22Rv1 (cell line): ENCODE measurements around the gene DEPDC5.

Experiments
- H3K27ac ChIP-seq: fragments of 450-650 bp; 2 replicates; pipeline ENCODE4 v1.5.1; 2017
- ZFX ChIP-seq: fragments of 450-650 bp; IDR thresholded peaks from 2 replicates; pipeline ENCODE4 v1.6.1; 2017; ENCODE audit warnings: antibody characterized with exemption, borderline replicate concordance
- TF ChIP-seq, protein P1 (sequence below): fragments of 450-650 bp; IDR thresholded peaks from 2 replicates; pipeline ENCODE4 v1.5.1; 2017; ENCODE audit warnings: mild to moderate bottlenecking

The DEPDC5 gene

DNA sequence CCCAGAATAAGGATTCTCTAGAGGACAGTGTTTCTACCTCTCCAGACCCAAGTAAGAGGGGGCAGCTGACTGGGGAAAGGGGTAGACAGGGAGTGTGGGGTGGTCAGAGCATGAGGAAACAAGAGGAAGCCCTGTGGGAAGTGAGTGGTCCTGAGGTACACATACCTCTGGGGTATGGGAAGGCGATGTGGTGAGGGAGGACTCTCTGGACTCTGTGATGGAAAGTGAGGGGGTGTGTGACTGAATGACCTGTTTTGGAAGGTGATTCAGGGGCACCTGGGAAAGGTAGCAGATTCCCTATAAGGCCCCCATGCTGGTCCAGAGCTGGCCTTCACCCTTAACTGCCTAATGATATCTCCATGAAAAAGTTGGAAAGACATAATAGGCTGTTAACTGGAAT lies 80.1 kb downstream of the DEPDC5 start:
- H3K27ac ChIP-seq, result no peak overlapping the region
- TF ChIP-seq, protein P1, sequence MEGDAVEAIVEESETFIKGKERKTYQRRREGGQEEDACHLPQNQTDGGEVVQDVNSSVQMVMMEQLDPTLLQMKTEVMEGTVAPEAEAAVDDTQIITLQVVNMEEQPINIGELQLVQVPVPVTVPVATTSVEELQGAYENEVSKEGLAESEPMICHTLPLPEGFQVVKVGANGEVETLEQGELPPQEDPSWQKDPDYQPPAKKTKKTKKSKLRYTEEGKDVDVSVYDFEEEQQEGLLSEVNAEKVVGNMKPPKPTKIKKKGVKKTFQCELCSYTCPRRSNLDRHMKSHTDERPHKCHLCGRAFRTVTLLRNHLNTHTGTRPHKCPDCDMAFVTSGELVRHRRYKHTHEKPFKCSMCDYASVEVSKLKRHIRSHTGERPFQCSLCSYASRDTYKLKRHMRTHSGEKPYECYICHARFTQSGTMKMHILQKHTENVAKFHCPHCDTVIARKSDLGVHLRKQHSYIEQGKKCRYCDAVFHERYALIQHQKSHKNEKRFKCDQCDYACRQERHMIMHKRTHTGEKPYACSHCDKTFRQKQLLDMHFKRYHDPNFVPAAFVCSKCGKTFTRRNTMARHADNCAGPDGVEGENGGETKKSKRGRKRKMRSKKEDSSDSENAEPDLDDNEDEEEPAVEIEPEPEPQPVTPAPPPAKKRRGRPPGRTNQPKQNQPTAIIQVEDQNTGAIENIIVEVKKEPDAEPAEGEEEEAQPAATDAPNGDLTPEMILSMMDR, result no peak
- no peak for TF ChIP-seq ZFX

DNA sequence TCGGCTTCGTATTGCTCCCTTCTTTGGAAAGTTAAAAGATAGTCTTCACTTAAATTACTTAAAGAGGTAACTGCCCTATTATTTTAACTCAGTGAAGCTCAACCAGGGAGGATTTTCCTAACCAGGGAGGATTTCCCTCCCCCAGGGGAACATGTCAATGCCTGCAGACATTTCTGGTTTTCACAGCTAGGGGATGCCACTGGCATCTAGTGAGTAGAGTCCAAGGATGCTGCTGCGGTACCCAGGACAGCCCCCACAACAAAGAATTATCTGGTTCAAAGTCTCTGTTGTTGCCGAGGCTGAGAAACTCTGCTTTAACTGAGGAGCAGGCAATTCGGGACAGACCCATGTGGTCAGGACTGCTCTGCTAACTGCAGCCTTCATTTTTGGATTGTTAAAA lies 82.2 kb downstream of the DEPDC5 start:
- no peak for TF ChIP-seq ZFX
- TF ChIP-seq, protein P1, result no peak

DNA sequence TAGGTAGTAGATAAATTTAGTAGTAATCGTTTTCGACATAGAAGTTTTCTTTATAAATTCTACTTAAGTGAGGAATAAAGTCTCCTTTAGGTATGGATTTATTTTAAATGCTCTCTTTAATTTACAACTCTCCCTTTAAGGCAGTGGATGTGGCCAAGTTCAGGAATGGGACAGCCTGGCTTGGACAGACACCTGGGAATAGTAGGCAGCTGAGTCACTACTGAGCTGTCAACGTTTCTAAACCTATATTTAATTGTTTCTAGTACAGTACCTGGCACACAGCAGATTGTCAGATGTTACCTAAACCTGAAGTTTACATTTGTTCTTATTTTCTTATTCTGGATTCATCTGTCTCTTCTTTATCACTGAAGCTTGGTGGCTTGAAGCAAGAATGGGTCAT lies 85.1 kb downstream of the DEPDC5 start:
- TF ChIP-seq, protein P1, result no peak
- no peak for TF ChIP-seq ZFX

More for the DNA sequence above, 82.2 kb downstream of the DEPDC5 start:
- H3K27ac ChIP-seq, result no peak overlapping the region

DNA sequence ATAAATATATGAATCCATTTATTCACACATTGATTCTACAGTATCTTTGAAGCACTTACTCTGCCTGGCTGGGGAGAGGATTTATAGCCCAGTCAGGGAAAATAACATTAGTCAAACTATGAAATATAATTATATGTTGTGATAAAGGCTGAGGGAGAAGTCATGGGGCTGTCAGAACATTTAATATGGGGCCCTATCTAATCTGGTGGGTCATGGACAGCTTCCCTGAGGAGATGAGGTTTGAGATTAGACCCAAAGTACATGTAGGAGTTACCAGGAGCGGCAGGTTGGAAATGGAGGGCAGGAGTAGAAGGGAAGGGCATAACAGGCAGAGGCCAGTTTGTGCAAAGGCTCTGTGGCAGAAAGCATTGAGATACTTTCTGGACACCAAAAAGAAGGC lies 86.2 kb downstream of the DEPDC5 start:
- TF ChIP-seq ZFX, result no peak
- TF ChIP-seq, protein P1, result no peak
- no peak overlapping the region for H3K27ac ChIP-seq

More for the DNA sequence above, 85.1 kb downstream of the DEPDC5 start:
- no peak overlapping the region for H3K27ac ChIP-seq

DNA sequence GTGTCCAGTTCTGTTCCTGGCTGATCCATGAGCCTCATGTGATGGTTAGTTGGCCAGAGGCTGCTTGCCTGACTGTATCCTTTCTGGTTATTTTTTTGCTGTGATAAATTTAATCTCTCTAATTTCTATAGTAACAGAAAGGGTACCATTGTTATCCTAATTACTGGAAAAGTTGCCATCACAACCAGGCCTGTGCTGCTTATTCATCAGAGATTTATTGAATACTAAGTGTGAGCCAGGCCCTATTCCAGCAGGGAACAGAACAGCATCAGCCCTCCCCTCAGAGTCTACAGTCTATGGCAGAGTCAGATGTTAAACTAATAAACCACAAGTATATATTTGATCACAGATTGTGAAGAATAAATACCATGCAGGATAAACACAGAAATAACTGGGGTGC lies 86.8 kb downstream of the DEPDC5 start:
- no peak overlapping the region for H3K27ac ChIP-seq
- TF ChIP-seq ZFX, result no peak
- TF ChIP-seq, protein P1, result no peak

DNA sequence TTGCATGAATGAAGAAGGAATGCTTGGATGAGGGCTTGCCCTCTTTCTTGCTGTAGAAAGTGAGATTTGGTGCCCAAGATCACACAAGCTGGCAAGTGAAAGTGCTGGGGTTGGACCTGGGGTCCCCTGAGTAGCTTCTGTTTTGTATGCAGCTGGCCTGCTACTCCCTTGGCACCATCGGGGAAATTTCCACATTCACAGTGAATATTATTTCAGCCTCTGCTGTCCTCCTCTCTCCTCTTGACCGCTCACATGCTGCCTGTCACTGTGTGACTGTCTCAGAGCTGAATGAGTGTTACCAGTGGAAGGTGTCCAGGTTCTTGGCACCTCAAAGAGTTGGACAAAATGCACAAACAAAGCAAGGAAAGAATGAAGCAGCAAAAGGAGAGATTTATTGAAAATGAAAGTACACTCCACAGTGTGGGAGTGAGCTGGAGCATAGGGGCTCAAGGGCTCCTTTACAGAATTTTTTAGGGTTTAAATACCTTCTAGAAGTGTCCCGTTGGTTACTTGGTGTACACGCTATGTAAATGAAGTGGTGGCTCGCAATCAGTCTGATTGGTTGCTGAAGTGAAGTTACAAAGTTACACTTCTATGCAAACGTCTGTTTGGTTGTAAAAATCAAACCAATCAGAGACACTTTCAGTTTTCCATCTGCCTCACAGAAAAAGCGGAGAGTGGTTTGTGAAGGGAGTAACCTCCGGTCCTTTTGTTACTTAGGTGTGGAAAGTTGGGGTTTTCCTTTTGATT lies 87.4 kb downstream of the DEPDC5 start:
- no peak overlapping the region for H3K27ac ChIP-seq
- no peak for TF ChIP-seq ZFX
- TF ChIP-seq, protein P1, result no peak

DNA sequence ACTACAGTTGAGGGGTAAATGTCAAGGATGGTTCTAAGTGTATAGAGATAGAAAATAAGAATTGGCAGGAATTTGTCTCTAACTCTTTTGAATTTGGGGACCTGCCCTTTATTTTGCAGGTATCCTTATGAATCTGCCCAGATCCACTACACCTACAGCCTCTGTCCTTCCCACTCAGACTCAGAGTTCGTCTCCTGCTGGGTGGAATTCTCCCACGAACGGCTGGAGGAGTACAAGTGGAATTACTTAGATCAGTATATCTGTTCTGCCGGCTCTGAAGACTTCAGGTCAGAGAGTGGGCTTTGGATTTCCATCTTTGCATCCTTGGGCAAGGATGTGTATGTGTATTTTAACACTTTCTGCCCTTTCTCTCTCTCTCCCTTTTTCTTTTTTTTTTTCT lies 89.7 kb downstream of the DEPDC5 start:
- no peak for TF ChIP-seq ZFX
- TF ChIP-seq, protein P1, result no peak
- no peak overlapping the region for H3K27ac ChIP-seq
